CD4-positive, alpha-beta T cell treated with Interleukin-21 for 1 hour (primary cell): ENCODE data around the gene HSPB7.

Experiments
- DNase-seq: peaks from one replicate; pipeline ENCODE4 v3.0.0-alpha.2; 2020

HSPB7 gene

DNA sequence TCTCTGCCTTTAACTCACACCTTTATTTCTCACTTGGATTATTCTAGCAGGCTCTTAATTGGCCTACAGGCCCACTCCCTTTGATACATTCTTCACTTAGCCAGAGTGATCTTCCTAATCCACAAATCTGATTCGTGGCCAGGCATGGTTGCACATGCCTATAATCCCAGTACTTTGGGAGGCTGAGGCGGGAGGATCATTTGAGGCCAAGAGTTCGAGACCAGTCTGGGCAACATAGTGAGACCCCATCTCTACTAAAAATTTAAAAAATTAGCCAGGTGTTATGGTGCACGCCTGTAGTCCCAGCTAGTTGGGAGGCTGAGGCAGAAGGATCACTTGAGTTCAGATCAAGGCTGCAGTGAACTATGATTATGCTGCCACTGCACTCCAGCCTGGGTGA is 44.1 kb downstream of the HSPB7 start:
- DNase-seq = no peak

DNA sequence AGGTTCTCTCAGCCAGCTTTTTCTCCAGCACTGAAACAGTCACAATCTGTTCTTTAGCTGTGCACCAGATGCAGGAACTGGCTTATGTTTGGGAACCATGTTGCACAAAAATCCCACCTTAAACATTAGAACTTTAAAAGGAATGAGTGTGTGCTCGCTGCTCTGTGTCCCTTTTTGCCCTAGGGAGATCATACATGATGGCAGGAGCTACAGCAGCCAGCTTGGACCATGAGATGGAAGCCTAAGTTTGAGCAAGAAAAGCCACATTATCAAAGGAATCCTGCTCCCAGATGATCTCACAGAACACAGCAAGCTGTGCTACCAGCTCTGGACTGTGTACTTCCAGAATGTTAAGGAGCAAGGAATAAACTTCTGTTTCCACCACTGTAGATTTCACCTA is 45.4 kb downstream of the HSPB7 start:
- no peak for DNase-seq

DNA sequence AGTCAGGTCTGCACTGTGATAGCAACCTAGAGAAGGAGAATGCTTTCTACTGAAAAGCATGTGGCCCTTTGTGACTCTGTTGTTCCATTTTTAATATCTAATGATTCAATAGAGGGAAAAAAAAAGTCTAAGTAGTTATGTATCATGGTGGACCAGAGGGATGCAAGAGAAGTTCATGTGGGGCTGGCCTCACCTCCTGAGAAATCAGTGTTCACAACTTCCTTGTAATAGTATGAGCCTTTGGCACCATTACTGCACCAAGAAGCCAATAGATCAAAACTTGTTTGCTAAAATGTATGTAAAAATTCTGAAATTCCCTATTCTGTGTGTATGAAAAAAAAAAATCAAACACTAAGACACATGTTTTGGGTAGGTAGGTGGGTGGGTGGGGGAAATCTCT is 46.9 kb downstream of the HSPB7 start:
- no peak for DNase-seq

DNA sequence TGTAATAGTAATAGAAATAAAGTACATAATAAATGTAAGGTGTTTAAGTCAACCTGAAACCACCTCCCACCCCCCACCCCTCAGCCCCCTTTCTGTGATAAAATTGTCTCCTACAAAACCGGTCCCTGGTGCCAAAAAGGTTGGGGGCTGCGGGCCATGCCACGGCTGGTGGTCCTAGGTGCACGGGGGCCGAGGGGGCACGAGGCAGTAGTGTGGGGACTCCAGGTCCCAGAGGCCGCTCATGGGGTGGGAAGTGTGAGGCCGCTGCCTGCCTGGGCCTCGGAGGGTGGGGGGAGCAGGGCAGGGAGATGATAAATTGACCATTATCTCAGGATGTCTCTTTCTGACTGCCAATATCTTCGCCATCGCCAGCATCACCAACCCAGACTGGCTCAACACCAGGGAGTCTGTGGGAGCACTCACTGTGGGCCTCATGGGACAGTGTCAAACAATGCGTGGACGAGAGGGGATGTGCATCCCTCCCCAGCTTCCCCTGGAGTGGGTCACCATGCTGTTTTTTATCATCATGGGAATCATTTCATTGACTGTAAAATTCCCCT is 48.4 kb downstream of the HSPB7 start:
- DNase-seq = no peak

DNA sequence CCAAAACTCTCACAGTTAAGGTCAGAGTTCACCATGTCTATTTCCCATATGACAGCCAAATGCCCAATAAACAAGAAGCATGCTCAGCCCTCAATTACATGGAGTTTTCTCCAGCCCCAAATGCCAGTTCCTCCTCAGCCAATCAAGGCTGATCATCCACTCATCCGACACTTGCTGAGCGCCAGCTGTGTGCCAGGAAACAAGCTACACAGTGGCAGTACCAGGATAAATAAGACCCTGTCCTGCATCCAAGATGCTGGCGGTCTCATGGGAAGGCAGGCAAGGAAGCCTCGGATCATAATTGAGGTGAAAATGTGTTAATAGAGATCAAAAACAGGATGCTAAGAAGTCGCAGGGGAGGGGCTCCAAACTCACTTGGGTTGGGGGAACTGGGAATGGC is 49.7 kb downstream of the HSPB7 start:
- DNase-seq = no peak

DNA sequence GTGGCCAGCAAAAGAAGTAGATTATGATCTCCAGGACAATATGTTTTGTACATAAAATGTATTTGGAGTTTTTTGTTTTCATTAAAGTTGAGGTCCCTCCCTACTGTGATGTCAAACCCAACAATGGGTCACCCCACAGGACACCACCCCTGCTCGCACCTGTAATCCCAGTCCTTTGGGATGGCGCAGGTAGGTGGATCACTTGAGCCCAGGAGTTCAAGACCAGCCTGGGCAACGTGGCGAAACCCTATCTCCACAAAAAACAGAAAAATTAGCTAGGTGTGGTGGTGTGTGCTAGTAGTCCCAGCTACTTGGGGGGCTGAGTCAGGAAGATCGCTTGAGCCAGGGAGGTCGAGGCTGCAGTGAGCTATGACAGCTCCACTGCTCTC is 50.9 kb downstream of the HSPB7 start:
- DNase-seq = no peak

DNA sequence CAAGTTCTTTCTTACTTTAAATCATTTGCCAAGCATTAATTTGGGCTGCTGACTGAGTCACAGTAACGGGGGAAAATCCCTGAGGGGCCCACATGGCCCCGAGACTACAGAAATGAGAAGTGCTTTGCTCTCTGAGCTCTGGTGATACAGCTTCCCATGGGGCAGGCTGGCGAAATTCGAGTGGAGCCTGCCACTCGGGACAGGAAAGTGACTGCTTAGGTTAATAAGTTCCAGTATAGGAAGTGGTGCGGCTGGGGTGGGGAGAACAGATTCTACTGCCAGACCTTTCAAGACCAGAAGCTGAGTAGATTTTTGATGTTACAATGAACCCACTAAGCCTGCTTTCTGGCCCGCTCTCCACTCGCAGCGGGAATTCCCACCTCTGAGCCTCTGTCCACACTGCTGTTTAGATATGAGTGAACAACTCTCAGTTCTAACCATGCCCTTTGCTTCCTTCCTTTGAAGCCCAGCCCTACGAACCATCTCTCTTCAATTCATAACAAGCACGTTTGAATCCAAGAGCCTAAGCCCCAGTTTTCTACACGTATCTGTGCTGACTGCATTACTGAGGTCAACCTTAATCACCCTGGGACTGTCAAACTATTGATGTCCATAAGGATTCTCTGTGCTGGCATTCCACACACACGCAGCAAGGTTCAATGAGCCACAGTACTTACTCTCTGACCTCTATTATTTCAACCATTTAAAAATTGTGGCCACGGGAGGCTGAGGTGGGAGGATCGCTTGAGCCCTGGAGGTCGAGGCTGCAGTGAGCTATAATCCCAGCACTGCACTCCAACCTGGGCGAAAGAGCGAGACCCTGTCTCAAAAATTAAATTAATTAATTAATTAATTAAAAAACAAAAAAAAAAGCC is 51.5 kb downstream of the HSPB7 start:
- peak; percentile 61 for DNase-seq

DNA sequence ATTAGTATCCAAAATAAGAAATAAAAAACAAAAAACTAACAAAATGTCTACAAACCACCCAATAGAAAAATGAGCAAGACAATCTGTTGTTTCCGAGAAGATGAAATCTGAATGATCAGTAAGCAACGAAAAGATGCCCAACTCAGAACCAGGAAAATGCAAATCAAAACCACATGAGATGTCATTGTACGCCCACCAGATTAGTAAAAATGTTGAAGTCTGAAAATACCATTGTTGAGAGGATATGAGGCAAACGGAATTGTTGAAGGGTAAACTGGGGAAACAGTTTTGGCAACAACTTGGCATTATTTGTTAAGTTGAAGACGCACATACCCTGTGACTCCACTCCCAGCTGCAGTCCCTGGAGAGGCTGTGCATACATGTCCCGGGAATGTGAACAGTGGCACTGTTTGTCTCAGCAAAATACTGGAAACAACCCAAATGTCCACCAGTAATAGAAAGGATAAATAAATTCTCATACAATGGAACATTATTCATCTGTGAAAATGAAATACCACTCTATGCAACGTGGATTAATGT is 52.5 kb downstream of the HSPB7 start:
- peak; percentile 30 for DNase-seq
